H9 (cell line): ENCODE results near the gene RAB40B. TPM values are rescaled to one million over a fixed set of nuclear protein-coding genes. Genes with fewer than 3 reads are reported as not detected.

Experiments
- DNase-seq: peaks from one replicate; pipeline ENCODE4 v3.0.0-alpha.2; 2017
- H2AFZ ChIP-seq: one replicate; pipeline ENCODE4 v1.6.1; 2013; ENCODE audit warnings: mild to moderate bottlenecking, low read length, control low read depth, moderate library complexity
- H2AK5ac ChIP-seq: 2 replicates; pipeline ENCODE4 v1.6.1; 2013; ENCODE audit warnings: low read length, control low read depth, mixed read lengths; ENCODE audit not compliant: insufficient read length
- H2BK120ac ChIP-seq: one replicate; pipeline ENCODE4 v1.6.1; 2013; ENCODE audit warnings: low read depth, mild to moderate bottlenecking, low read length, control low read depth, inconsistent platforms; ENCODE audit not compliant: poor library complexity, severe bottlenecking
- H2BK12ac ChIP-seq: 2 replicates; pipeline ENCODE4 v1.6.1; 2013; ENCODE audit warnings: low read length, control low read depth, mixed read lengths, low read depth; ENCODE audit not compliant: insufficient read length
- H2BK15ac ChIP-seq: 2 replicates; pipeline ENCODE4 v1.6.1; 2013; ENCODE audit warnings: low read depth, low read length, control low read depth
- H2BK20ac ChIP-seq: one replicate; pipeline ENCODE4 v1.6.1; 2013; ENCODE audit warnings: low read depth, mild to moderate bottlenecking, low read length, control low read depth, inconsistent platforms; ENCODE audit not compliant: poor library complexity, severe bottlenecking
- H2BK5ac ChIP-seq: 2 replicates; pipeline ENCODE4 v1.6.1; 2013; ENCODE audit warnings: low read length, control low read depth, mixed read lengths; ENCODE audit not compliant: insufficient read length
- H3K14ac ChIP-seq: 2 replicates; pipeline ENCODE4 v1.6.1; 2013; ENCODE audit warnings: low read length, control low read depth; ENCODE audit not compliant: insufficient read depth
- H3K18ac ChIP-seq: 2 replicates; pipeline ENCODE4 v1.6.1; 2013; ENCODE audit warnings: low read depth, mild to moderate bottlenecking, mixed read lengths, low read length, control low read depth; ENCODE audit not compliant: insufficient read length
- H3K23ac ChIP-seq: 2 replicates; pipeline ENCODE4 v1.6.1; 2013; ENCODE audit warnings: low read length, control low read depth, mixed read lengths, low read depth; ENCODE audit not compliant: insufficient read length
- H3K23me2 ChIP-seq: 2 replicates; pipeline ENCODE4 v1.6.1; 2013; ENCODE audit warnings: low read depth, mild to moderate bottlenecking, mixed read lengths, low read length, control low read depth; ENCODE audit not compliant: insufficient read length, poor library complexity, severe bottlenecking
- H3K27ac ChIP-seq: 2 replicates; pipeline ENCODE4 v1.5.1; 2013; ENCODE audit warnings: low read length, control low read depth, mixed read lengths, low read depth; ENCODE audit not compliant: insufficient read length
- H3K27me3 ChIP-seq: 2 replicates; pipeline ENCODE4 v1.6.1; 2013; ENCODE audit warnings: low read length, control low read depth, inconsistent platforms; ENCODE audit not compliant: insufficient read depth
- H3K4ac ChIP-seq: 2 replicates; pipeline ENCODE4 v1.6.1; 2013; ENCODE audit warnings: low read depth, mild to moderate bottlenecking, control low read depth, inconsistent platforms, low read length, moderate library complexity
- H3K4me1 ChIP-seq: 2 replicates; pipeline ENCODE4 v1.6.1; 2013; ENCODE audit warnings: low read length, control low read depth, inconsistent platforms; ENCODE audit not compliant: insufficient read depth
- H3K4me2 ChIP-seq: 2 replicates; pipeline ENCODE4 v1.6.1; 2013; ENCODE audit warnings: low read length, control low read depth, mixed read lengths; ENCODE audit not compliant: insufficient read length, insufficient read depth
- H3K56ac ChIP-seq: 2 replicates; pipeline ENCODE4 v1.6.1; 2013; ENCODE audit warnings: low read depth, mild to moderate bottlenecking, mixed read lengths, low read length, control low read depth; ENCODE audit not compliant: insufficient read length
- H3K79me1 ChIP-seq: 2 replicates; pipeline ENCODE4 v1.6.1; 2013; ENCODE audit warnings: low read depth, mild to moderate bottlenecking, moderate library complexity, low read length, control low read depth, inconsistent platforms; ENCODE audit not compliant: insufficient read depth, poor library complexity, severe bottlenecking
- H3K79me2 ChIP-seq: 2 replicates; pipeline ENCODE4 v1.6.1; 2013; ENCODE audit warnings: low read length, control low read depth, inconsistent platforms; ENCODE audit not compliant: insufficient read depth
- H3K9ac ChIP-seq: 2 replicates; pipeline ENCODE4 v1.6.1; 2013; ENCODE audit warnings: low read length, control low read depth, mixed read lengths; ENCODE audit not compliant: insufficient read length; ENCODE audit errors: extremely low read depth
- H3K9me3 ChIP-seq: one replicate; pipeline ENCODE4 v1.6.1; 2013; ENCODE audit warnings: low read depth, low read length, inconsistent platforms; ENCODE audit not compliant: control insufficient read depth
- H3T11ph ChIP-seq: one replicate; pipeline ENCODE4 v1.6.1; 2013; ENCODE audit warnings: mild to moderate bottlenecking, low read length, control low read depth, inconsistent platforms
- H4K20me1 ChIP-seq: one replicate; pipeline ENCODE4 v1.6.1; 2013; ENCODE audit not compliant: control insufficient read depth, insufficient read length, insufficient read depth
- H4K5ac ChIP-seq: 2 replicates; pipeline ENCODE4 v1.6.1; 2013; ENCODE audit warnings: low read depth, mild to moderate bottlenecking, mixed read lengths, low read length, control low read depth; ENCODE audit not compliant: insufficient read length
- H4K8ac ChIP-seq: replicated peaks from 2 replicates; pipeline ENCODE4 v1.6.1; 2013; ENCODE audit warnings: low read length, control low read depth, mixed read lengths, low read depth; ENCODE audit not compliant: insufficient read length
- H4K91ac ChIP-seq: 2 replicates; pipeline ENCODE4 v1.6.1; 2013; ENCODE audit warnings: low read depth, mild to moderate bottlenecking, moderate library complexity, mixed read lengths, low read length, control low read depth; ENCODE audit not compliant: insufficient read length
- H3K27ac Mint-ChIP-seq, 3 experiments: 2 replicates in 2 of 3; 3 replicates in 1 of 3; pipeline ENCODE4 v1.8.0; 2020 to 2021; ENCODE audit warnings: mixed read lengths in 3 of 3, mild to moderate bottlenecking in 1 of 3, moderate library complexity in 1 of 3
- H3K27me3 Mint-ChIP-seq: 2 replicates; pipeline ENCODE4 v1.8.0; 2021; ENCODE audit warnings: low read depth, mild to moderate bottlenecking, moderate library complexity, mixed read lengths
- H3K36me3 Mint-ChIP-seq, 3 experiments: 2 replicates in 2 of 3; 3 replicates in 1 of 3; pipeline ENCODE4 v1.8.0; 2020 to 2021; ENCODE audit warnings: low read depth in 3 of 3, mixed read lengths in 3 of 3; ENCODE audit not compliant: insufficient read depth in 1 of 3
- H3K4me1 Mint-ChIP-seq, 2 experiments: 2 replicates each; pipeline ENCODE4 v1.8.0; 2020; ENCODE audit warnings: mixed read lengths in 2 of 2
- H3K4me3 Mint-ChIP-seq, 2 experiments: 2 replicates in 1 of 2; 3 replicates in 1 of 2; pipeline ENCODE4 v1.8.0; 2020 to 2021; ENCODE audit warnings: mild to moderate bottlenecking in 2 of 2, mixed read lengths in 2 of 2, moderate library complexity in 1 of 2
- H3K9me3 Mint-ChIP-seq, 2 experiments: 2 replicates in 1 of 2; 3 replicates in 1 of 2; pipeline ENCODE4 v1.8.0; 2020; ENCODE audit warnings: mild to moderate bottlenecking in 2 of 2, mixed read lengths in 2 of 2, moderate library complexity in 1 of 2
- WGBS: extraction: QIAGEN DNeasy Blood & Tissue Kit; methylation state at CpG from one replicate; pipeline ENCODE4 v1.1.7; 2013; ENCODE audit warnings: missing lambda C conversion rate, low lambda C conversion rate, mixed read lengths; ENCODE audit not compliant: insufficient read length; ENCODE audit errors: extremely low coverage; 5-methylcytosine and 5-hydroxymethylcytosine counted together
- total RNA-seq: library from RNA; stranded (reverse); gene quantifications from 2 replicates; pipeline ENCODE4 v1.2.1, GENCODE V29; 2021
- TF ChIP-seq, protein P1 (sequence below): fragments of 200-600 bp; sonication (generic); conservative IDR thresholded peaks from 3 replicates; pipeline ENCODE4 v1.8.0; 2021; ENCODE audit warnings: antibody characterized with exemption, mild to moderate bottlenecking

Gene RAB40B
- total RNA-seq, 1 experiment from 2014 or later = 3.5 TPM

DNA sequence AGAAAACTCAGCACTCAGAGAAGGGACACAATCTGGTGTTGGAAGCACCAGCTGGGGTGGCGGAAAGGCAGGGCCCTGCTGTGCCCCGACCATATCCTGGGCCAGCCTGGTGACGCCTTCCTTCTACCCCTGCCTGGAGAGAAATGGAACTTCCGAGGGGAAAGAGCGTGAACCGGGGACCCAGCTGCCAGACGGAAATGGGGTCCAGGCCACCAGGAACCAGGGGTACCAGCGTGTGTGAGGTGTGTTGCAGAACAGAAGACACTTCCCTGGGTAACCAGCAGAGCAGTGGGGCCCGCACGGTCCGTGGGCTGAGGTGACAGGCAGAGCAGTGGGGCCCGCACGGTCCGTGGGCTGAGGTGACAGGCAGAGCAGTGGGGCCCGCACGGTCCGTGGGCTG lies 6.8 kb downstream of the RAB40B start:
- Histone ChIP-seq H3K18ac (no peak overlapping the region), H4K91ac (no peak overlapping the region), H3K79me1 (no peaks in the 10 kb centered on the region), H4K8ac (no peak overlapping the region), H3K4me1 (no peaks in the 10 kb centered on the region), H3K9me3 (no peaks in the 10 kb centered on the region), H3K27ac (no peak overlapping the region), H2BK15ac (no peak overlapping the region), H2BK120ac (no peak overlapping the region), H3K4me2 (no peak overlapping the region), H2AFZ (no peak overlapping the region), H2AK5ac (no peak overlapping the region), H2BK20ac (no peak overlapping the region), H3K9ac (no peak overlapping the region), H3K14ac (no peak overlapping the region), H4K20me1 (no peaks in the 10 kb centered on the region), H2BK5ac (no peak overlapping the region), H3K23me2 (no peaks in the 10 kb centered on the region), H3K4ac (no peak overlapping the region), H3K23ac (no peak overlapping the region), H3K56ac (no peak overlapping the region), H3K79me2 (no peaks in the 10 kb centered on the region), H3K27me3 (peaks cover 5% of the 10 kb centered on the region; the same call in 1 of the 2 replicates), H2BK12ac (no peak overlapping the region), H3T11ph (no peak overlapping the region), H4K5ac (no peak overlapping the region)
- Mint-ChIP-seq H3K27ac (no peak overlapping the region), H3K4me1 (0 out of 4 replicates have a peak, but pooled peaks cover 0 to 2% of the 10 kb centered on the region in 2 experiments), H3K9me3 (peaks cover 13% of the 10 kb centered on the region in 2 experiments; a peak in 4 of 5 replicates), H3K4me3 (no peak overlapping the region), H3K27me3 (peaks cover 27% of the 10 kb centered on the region), H3K36me3 (peaks cover 0 to 8% (median 7%) of the 10 kb centered on the region in 3 experiments; a peak in 5 of 7 replicates)
- TF ChIP-seq, protein P1, sequence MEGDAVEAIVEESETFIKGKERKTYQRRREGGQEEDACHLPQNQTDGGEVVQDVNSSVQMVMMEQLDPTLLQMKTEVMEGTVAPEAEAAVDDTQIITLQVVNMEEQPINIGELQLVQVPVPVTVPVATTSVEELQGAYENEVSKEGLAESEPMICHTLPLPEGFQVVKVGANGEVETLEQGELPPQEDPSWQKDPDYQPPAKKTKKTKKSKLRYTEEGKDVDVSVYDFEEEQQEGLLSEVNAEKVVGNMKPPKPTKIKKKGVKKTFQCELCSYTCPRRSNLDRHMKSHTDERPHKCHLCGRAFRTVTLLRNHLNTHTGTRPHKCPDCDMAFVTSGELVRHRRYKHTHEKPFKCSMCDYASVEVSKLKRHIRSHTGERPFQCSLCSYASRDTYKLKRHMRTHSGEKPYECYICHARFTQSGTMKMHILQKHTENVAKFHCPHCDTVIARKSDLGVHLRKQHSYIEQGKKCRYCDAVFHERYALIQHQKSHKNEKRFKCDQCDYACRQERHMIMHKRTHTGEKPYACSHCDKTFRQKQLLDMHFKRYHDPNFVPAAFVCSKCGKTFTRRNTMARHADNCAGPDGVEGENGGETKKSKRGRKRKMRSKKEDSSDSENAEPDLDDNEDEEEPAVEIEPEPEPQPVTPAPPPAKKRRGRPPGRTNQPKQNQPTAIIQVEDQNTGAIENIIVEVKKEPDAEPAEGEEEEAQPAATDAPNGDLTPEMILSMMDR = no peak
- no peak for DNase-seq
- no CpG with 5 or more reads among the region's 17 CpGs for WGBS
